Lower leg skin (tissue), 3 donors: Measurements from ENCODE around the gene SOX2.

ENCODE experiments used
- CTCF ChIP-seq, 3 donors: fragments of 450-650 bp; IDR thresholded peaks; one replicate each; pipeline ENCODE4 v1.5.1; 2016; ENCODE audit warnings: antibody characterized with exemption in 3 of 3, mild to moderate bottlenecking in 3 of 3, moderate library complexity in 2 of 3
- POLR2A ChIP-seq, 2 donors: fragments of 450-650 bp; IDR thresholded peaks; one replicate each; pipeline ENCODE4 v1.6.1; 2016 to 2017; ENCODE audit warnings: antibody characterized with exemption in 2 of 2, mild to moderate bottlenecking in 1 of 2, moderate library complexity in 1 of 2

GRCh38 chr3:181709537-181710279, 2.0 kb upstream of the SOX2 start:
- TF ChIP-seq CTCF (IDR thresholded peaks at IDR 0.05) (no peak), POLR2A (IDR thresholded peaks at IDR 0.05) (no peak)
